Thyroid gland (tissue), 4 donors: ENCODE measurements around the gene FCHSD2.

ENCODE experiments used
- CTCF ChIP-seq, 6 experiments: fragments of 200-600 bp in 3 of 6; fragments of 450-650 bp in 3 of 6; sonication (generic) in 3 of 6; IDR thresholded peaks; one replicate each; pipeline ENCODE4 v1.5.1; 2016 to 2019; ENCODE audit warnings: antibody characterized with exemption in 6 of 6, mild to moderate bottlenecking in 2 of 6, inconsistent platforms in 1 of 6, moderate library complexity in 1 of 6
- POLR2A ChIP-seq, 2 donors: fragments of 450-650 bp; IDR thresholded peaks; one replicate each; pipeline ENCODE4 v1.6.1; 2017; ENCODE audit warnings: antibody characterized with exemption in 2 of 2, mild to moderate bottlenecking in 2 of 2, moderate library complexity in 1 of 2

- no peak for TF ChIP-seq CTCF (IDR thresholded peaks at IDR 0.05)
- TF ChIP-seq POLR2A (IDR thresholded peaks at IDR 0.05) = no peak
Measured at GRCh38 chr11:72951888-72952287, 190.2 kb downstream of the FCHSD2 start.
